ENCODE data around the gene IFFO2. TPM values are rescaled to one million over a fixed set of nuclear protein-coding genes. Genes with fewer than 3 reads are reported as not detected.

The IFFO2 gene
- total RNA-seq, 1 experiment from 2014 or later, result 18.7 TPM

GRCh38 chr1:18861590-18861989 lies 94.9 kb downstream of the IFFO2 start:
- no peak overlapping the region for H3K27ac Mint-ChIP-seq (ENCODE audit: unreplicated experiment)
- H3K27me3 Mint-ChIP-seq (ENCODE audit: insufficient read depth, unreplicated experiment), result peaks cover 4% of the 10 kb centered on the region

DNA sequence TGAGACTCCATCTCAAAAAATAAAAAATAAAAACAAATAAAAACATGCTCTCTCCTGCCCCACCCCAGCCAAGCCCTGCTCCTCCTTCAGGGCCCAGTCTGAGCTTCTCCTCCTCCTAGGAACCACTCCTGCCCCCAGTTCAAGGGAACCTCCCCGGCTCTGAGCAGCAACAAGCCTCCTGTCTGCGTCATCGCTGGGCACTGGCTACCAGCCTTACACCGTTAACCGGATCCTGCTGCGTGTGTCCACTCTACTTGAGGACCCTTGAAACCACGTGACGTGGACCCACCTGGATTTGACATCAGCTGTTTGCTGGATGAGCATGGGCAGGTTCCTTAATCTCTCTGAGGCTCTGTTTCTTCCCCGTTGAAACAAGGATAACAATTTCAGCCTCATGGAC lies 95.4 kb downstream of the IFFO2 start:
- H3K4me3 Mint-ChIP-seq (ENCODE audit: unreplicated experiment), result no peak overlapping the region
- ChIA-PET POLR2A (no interaction called here), CTCF (interaction anchor here (0.6 kb wide), 1 partner anchor 36 kb away, joined by 3 read pairs; no protein-coding TSS in a partner anchor)
- H3K36me3 ChIP-seq (ENCODE audit: control insufficient read depth, insufficient read depth, low read length), result no peaks in the 10 kb centered on the region
- no peaks in the 10 kb centered on the region for H3K27me3 ChIP-seq (replicated peaks; ENCODE audit: control insufficient read depth, insufficient read depth, low read length)
- no peak overlapping the region for H3K4me3 ChIP-seq (ENCODE audit: low read depth, low read length)
- H3K27ac Mint-ChIP-seq (ENCODE audit: unreplicated experiment), result no peak overlapping the region
- H3K4me1 ChIP-seq, result no peaks in the 10 kb centered on the region
- no peak for DNase-seq
- H3K9me3 ChIP-seq, result no peaks in the 10 kb centered on the region
- BruUV-seq (replicated peaks), result no TSS peak
- peaks cover 6% of the 10 kb centered on the region for H3K27me3 Mint-ChIP-seq (ENCODE audit: insufficient read depth, unreplicated experiment)
- H3K9me3 Mint-ChIP-seq (ENCODE audit: unreplicated experiment), result no peaks in the 10 kb centered on the region
- H3K36me3 Mint-ChIP-seq (ENCODE audit: insufficient read depth, unreplicated experiment), result no peaks in the 10 kb centered on the region
- TF ChIP-seq, protein P1, sequence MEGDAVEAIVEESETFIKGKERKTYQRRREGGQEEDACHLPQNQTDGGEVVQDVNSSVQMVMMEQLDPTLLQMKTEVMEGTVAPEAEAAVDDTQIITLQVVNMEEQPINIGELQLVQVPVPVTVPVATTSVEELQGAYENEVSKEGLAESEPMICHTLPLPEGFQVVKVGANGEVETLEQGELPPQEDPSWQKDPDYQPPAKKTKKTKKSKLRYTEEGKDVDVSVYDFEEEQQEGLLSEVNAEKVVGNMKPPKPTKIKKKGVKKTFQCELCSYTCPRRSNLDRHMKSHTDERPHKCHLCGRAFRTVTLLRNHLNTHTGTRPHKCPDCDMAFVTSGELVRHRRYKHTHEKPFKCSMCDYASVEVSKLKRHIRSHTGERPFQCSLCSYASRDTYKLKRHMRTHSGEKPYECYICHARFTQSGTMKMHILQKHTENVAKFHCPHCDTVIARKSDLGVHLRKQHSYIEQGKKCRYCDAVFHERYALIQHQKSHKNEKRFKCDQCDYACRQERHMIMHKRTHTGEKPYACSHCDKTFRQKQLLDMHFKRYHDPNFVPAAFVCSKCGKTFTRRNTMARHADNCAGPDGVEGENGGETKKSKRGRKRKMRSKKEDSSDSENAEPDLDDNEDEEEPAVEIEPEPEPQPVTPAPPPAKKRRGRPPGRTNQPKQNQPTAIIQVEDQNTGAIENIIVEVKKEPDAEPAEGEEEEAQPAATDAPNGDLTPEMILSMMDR (IDR thresholded peaks at IDR 0.05; ENCODE audit: insufficient read depth in 1 of 2, low read depth in 1 of 2, low read length in 1 of 2, severe bottlenecking in 1 of 2, unreplicated experiment in 1 of 2), result no peak
- H3K4me1 Mint-ChIP-seq (ENCODE audit: low read depth, unreplicated experiment), result no peaks in the 10 kb centered on the region
- intact Hi-C loops (cut with micrococcal nuclease; ENCODE audit: unreplicated experiment), result no loop called here

More at GRCh38 chr1:18861590-18861989, 94.9 kb downstream of the IFFO2 start:
- no peaks in the 10 kb centered on the region for H3K4me1 Mint-ChIP-seq (ENCODE audit: low read depth, unreplicated experiment)
- TF ChIP-seq, protein P1 (IDR thresholded peaks at IDR 0.05; ENCODE audit: insufficient read depth in 1 of 2, low read depth in 1 of 2, low read length in 1 of 2, severe bottlenecking in 1 of 2, unreplicated experiment in 1 of 2), result no peak
- Histone ChIP-seq H3K4me3 (ENCODE audit: low read depth, low read length) (no peak overlapping the region), H3K36me3 (ENCODE audit: control insufficient read depth, insufficient read depth, low read length) (no peaks in the 10 kb centered on the region), H3K4me1 (no peaks in the 10 kb centered on the region), H3K9me3 (no peaks in the 10 kb centered on the region), H3K27me3 (replicated peaks; ENCODE audit: control insufficient read depth, insufficient read depth, low read length) (no peaks in the 10 kb centered on the region)
- BruUV-seq (replicated peaks), result no TSS peak
- no peaks in the 10 kb centered on the region for H3K36me3 Mint-ChIP-seq (ENCODE audit: insufficient read depth, unreplicated experiment)
- H3K9me3 Mint-ChIP-seq (ENCODE audit: unreplicated experiment), result no peaks in the 10 kb centered on the region
- ChIA-PET POLR2A (no interaction called here), CTCF (interaction anchor here (0.6 to 0.8 kb wide), 2 partner anchors 14 to 35 kb away, joined by 3 read pairs; no protein-coding TSS in a partner anchor)
- DNase-seq, result no peak
- intact Hi-C loops (cut with micrococcal nuclease; ENCODE audit: unreplicated experiment), result no loop called here
- H3K4me3 Mint-ChIP-seq (ENCODE audit: unreplicated experiment), result no peak overlapping the region

- Histone ChIP-seq H3K9me3 (no peaks in the 10 kb centered on the region), H3K4me1 (no peaks in the 10 kb centered on the region), H3K4me3 (ENCODE audit: low read depth, low read length) (no peak within 1 kb of the TSS), H3K36me3 (ENCODE audit: control insufficient read depth, insufficient read depth, low read length) (no peaks in the 10 kb centered on the region), H3K27me3 (replicated peaks; ENCODE audit: control insufficient read depth, insufficient read depth, low read length) (no peaks in the 10 kb centered on the region; the same call in 1 of the 2 replicates)
- TF ChIP-seq, protein P1 (IDR thresholded peaks at IDR 0.05; ENCODE audit: insufficient read depth in 1 of 2, low read depth in 1 of 2, low read length in 1 of 2, severe bottlenecking in 1 of 2, unreplicated experiment in 1 of 2), result no peak
- Mint-ChIP-seq H3K9me3 (ENCODE audit: unreplicated experiment) (no peaks in the 10 kb centered on the region), H3K4me3 (ENCODE audit: unreplicated experiment) (no peak within 1 kb of the TSS), H3K27me3 (ENCODE audit: insufficient read depth, unreplicated experiment) (peaks cover 16% of the 10 kb centered on the region), H3K27ac (ENCODE audit: unreplicated experiment) (no peak within 1 kb of the TSS), H3K4me1 (ENCODE audit: low read depth, unreplicated experiment) (no peaks in the 10 kb centered on the region), H3K36me3 (ENCODE audit: insufficient read depth, unreplicated experiment) (no peaks in the 10 kb centered on the region)
- intact Hi-C loops (cut with micrococcal nuclease; ENCODE audit: unreplicated experiment), result no loop called here
- ChIA-PET CTCF (no interaction called here), POLR2A (interaction anchor here (0.6 kb wide), 1 partner anchor 66 kb away, joined by 6 read pairs; no protein-coding TSS in a partner anchor)
- no TSS peak for BruUV-seq (replicated peaks)
- no peak for DNase-seq
Observed at GRCh38 chr1:18859560-18859959, 96.9 kb downstream of the IFFO2 start, which contains the start of gene TAS1R2. Gene TAS1R2, minus strand, starts transcription at chr1:18859660. Its CDS starts 0 bp downstream, at chr1:18859660.
